Measurements from ENCODE around the gene CHST10.

DNA sequence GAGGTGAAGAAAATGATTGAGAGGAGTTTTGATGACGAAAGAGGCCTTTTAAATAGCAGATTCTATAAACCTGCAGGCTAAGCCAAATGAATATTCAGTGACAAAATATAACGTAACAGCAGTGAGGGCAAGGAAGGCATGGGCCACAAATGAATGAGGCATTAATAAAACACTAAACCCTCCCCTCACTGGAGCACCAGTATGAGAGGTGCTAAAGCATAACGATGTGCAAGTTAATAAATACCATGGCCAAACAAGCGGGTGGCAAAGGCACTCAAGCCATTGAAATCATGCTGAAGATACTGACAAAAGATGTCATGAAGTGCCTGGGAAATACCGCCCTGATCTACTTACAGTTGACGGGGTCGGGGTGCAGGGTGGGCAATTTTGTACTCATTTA lies 64.9 kb downstream of the CHST10 start:
- TF ChIP-seq, protein P1, sequence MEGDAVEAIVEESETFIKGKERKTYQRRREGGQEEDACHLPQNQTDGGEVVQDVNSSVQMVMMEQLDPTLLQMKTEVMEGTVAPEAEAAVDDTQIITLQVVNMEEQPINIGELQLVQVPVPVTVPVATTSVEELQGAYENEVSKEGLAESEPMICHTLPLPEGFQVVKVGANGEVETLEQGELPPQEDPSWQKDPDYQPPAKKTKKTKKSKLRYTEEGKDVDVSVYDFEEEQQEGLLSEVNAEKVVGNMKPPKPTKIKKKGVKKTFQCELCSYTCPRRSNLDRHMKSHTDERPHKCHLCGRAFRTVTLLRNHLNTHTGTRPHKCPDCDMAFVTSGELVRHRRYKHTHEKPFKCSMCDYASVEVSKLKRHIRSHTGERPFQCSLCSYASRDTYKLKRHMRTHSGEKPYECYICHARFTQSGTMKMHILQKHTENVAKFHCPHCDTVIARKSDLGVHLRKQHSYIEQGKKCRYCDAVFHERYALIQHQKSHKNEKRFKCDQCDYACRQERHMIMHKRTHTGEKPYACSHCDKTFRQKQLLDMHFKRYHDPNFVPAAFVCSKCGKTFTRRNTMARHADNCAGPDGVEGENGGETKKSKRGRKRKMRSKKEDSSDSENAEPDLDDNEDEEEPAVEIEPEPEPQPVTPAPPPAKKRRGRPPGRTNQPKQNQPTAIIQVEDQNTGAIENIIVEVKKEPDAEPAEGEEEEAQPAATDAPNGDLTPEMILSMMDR (IDR thresholded peaks at IDR 0.05 in 8 of 11, conservative IDR thresholded peaks at IDR 0.05 in 3 of 11): no peak
- TF ChIP-seq POLR2A (IDR thresholded peaks at IDR 0.05): no peak

Data from spleen (tissue), 7 donors.